Measurements from ENCODE around the gene COL13A1. TPM values are rescaled to one million over a fixed set of nuclear protein-coding genes. Genes with fewer than 3 reads are reported as not detected.

COL13A1 gene
- polyA plus RNA-seq, 1 of the 3 experiments (the other 2 are of a cell fraction): 26.7 TPM

- 95% methylated on average over 5 of the region's 9 CpGs for WGBS (ENCODE audit: low lambda C conversion rate)
- H3K4me2 ChIP-seq: no peak overlapping the region
- H3K9me3 ChIP-seq: no peaks in the 10 kb centered on the region
- H3K27me3 ChIP-seq (ENCODE audit: insufficient read depth): no peaks in the 10 kb centered on the region
- no peak overlapping the region for H2AFZ ChIP-seq (ENCODE audit: low read depth)
- CTCF ChIA-PET: interaction anchor here (1.0 to 2.1 kb wide), 3 partner anchors 40 to 117 kb away, joined by 3 to 5 read pairs (median 5); no protein-coding TSS in a partner anchor
- POLR2A ChIA-PET: no interaction called here
- H3K4me3 ChIP-seq (ENCODE audit: low read depth in 2 of 2, low read length in 1 of 2): no peak overlapping the region
- peaks cover 20 to 28% of the 10 kb centered on the region in 2 experiments for H3K4me1 ChIP-seq (ENCODE audit: control insufficient read depth in 1 of 2, insufficient read depth in 2 of 2, low read depth in 1 of 2, low read length in 1 of 2)
- H3K27ac ChIP-seq (ENCODE audit: low read depth in 2 of 2, low read length in 1 of 2): no peak overlapping the region
- no peaks in the 10 kb centered on the region for H3K9me2 ChIP-seq
- TF ChIP-seq ZBTB33 (IDR thresholded peaks at IDR 0.05; ENCODE audit: borderline replicate concordance, low read depth): no peak
- TF ChIP-seq USF2 (IDR thresholded peaks at IDR 0.05; ENCODE audit: borderline replicate concordance, low read depth, low read length): no peak
- no peak for TF ChIP-seq FOXM1 (IDR thresholded peaks at IDR 0.05; ENCODE audit: low read depth)
- no peak for TF ChIP-seq MAX (IDR thresholded peaks at IDR 0.05; ENCODE audit: low read depth)
- no peak for TF ChIP-seq YY1 (IDR thresholded peaks at IDR 0.05; ENCODE audit: low read depth)
- no peak for TF ChIP-seq NRF1 (IDR thresholded peaks at IDR 0.05; ENCODE audit: low read depth, low read length)
- no peak for TF ChIP-seq REST (IDR thresholded peaks at IDR 0.05; ENCODE audit: low read depth, low read length)
- no peak for TF ChIP-seq GABPA (IDR thresholded peaks at IDR 0.05; ENCODE audit: low read depth)
- no peak for TF ChIP-seq TAF1 (IDR thresholded peaks at IDR 0.05; ENCODE audit: borderline replicate concordance, low read depth, low read length)
- no peak for TF ChIP-seq IRF3 (IDR thresholded peaks at IDR 0.05; ENCODE audit: low read depth, low read length)
- no peak for TF ChIP-seq CTCF (IDR thresholded peaks at IDR 0.05)
- TF ChIP-seq ELF1 (IDR thresholded peaks at IDR 0.05): no peak
- no peak for TF ChIP-seq EP300 (IDR thresholded peaks at IDR 0.05; ENCODE audit: borderline replicate concordance in 1 of 2, low read depth in 1 of 2, low read length in 1 of 2)
- TF ChIP-seq RAD21 (IDR thresholded peaks at IDR 0.05; ENCODE audit: low read length): no peak
- no peak for TF ChIP-seq PBX3 (IDR thresholded peaks at IDR 0.05)
- TF ChIP-seq TCF12 (IDR thresholded peaks at IDR 0.05): no peak
- no peaks in the 10 kb centered on the region for H3K36me3 ChIP-seq (replicated peaks in 1 of 2; ENCODE audit: control insufficient read depth in 1 of 2, insufficient read depth in 2 of 2, low read length in 1 of 2)
- no peaks in the 10 kb centered on the region for H3F3A ChIP-seq (replicated peaks; ENCODE audit: insufficient read depth)
- H4K20me1 ChIP-seq (ENCODE audit: insufficient read depth): no peaks in the 10 kb centered on the region
- DNase-seq: no peak
- H3K79me2 ChIP-seq (ENCODE audit: insufficient read depth): peaks cover 7% of the 10 kb centered on the region; the same call in 1 of the 2 replicates
- H3K9ac ChIP-seq: 0 out of 2 replicates have a peak overlapping the region, but pooled peaks have one; percentile 19
These were observed 39.1 kb downstream of the COL13A1 start for GRCh38 chr10:69840773-69841172.

Measured in SK-N-SH (cell line).